Activated B cell treated with CpG ODN at 0.5 μM for 24 hours (primary cell): ENCODE results near the gene TARP.

Source experiments
- ATAC-seq: fragments of 200-7000 bp; cut with Tn5 transposase; one replicate; pipeline ENCODE4 v1.10.0; 2021; ENCODE audit warnings: low read depth, mild to moderate bottlenecking, moderate library complexity
- CTCF ChIA-PET: fragments of 350-600 bp; sonication (Branson Sonifier 250); formaldehyde crosslinking; loops from one replicate; lab custom pipeline; 2021; ENCODE audit warnings: antibody characterized with exemption; lab: Charles Lee
- POLR2A ChIA-PET: fragments of 350-600 bp; sonication (Branson Sonifier 250); formaldehyde crosslinking; loops from one replicate; lab custom pipeline; 2021; ENCODE audit warnings: antibody characterized with exemption; lab: Charles Lee
- DNase-seq: peaks from one replicate; pipeline ENCODE4 v3.0.0; 2022
- H3K27ac Mint-ChIP-seq: one replicate; pipeline ENCODE4 v1.8.0; 2020; ENCODE audit warnings: mixed read lengths
- H3K27me3 Mint-ChIP-seq: one replicate; pipeline ENCODE4 v1.8.0; 2021; ENCODE audit warnings: mixed read lengths
- H3K36me3 Mint-ChIP-seq: one replicate; pipeline ENCODE4 v1.8.0; 2021; ENCODE audit warnings: low read depth, mixed read lengths
- H3K4me1 Mint-ChIP-seq: one replicate; pipeline ENCODE4 v1.8.0; 2021; ENCODE audit warnings: mixed read lengths
- H3K4me3 Mint-ChIP-seq: one replicate; pipeline ENCODE4 v1.8.0; 2020; ENCODE audit warnings: mild to moderate bottlenecking, mixed read lengths
- H3K9me3 Mint-ChIP-seq: one replicate; pipeline ENCODE4 v1.8.0; 2020; ENCODE audit warnings: mixed read lengths
- CTCF ChIP-seq: fragments of 200-600 bp; IDR thresholded peaks from one replicate; pipeline ENCODE4 v1.8.0; 2022; ENCODE audit warnings: antibody characterized with exemption, mild to moderate bottlenecking
- intact Hi-C: fragments of 100-400 bp; cut with micrococcal nuclease; formaldehyde crosslinking; loops from one replicate; pipeline ENCODE4 v1.15.1; 2024

TARP gene

DNA sequence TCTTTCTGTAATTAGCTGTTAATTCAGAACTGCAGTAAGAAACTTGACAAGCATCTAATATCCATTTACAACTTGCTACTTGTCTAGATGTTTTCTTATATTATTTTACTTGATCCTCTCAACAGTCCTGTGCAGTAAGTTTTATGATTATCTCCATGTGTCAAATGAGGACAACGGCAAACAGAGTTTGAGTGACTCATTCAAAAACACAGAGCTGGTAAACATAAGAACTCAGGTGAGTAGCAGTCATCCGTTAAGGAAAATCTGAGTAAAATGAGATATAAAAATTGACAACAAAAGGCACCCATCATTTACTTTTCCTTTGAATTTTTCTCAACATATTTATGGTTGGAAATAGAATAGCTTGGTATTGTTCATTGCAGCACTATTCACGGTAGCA lies 19.0 kb upstream of the TARP start:
- intact Hi-C loops: no loop called here
- ATAC-seq (no peak), DNase-seq (no peak)
- ChIA-PET POLR2A (no interaction called here), CTCF (no interaction called here)
- no peaks in the 10 kb centered on the region for H3K36me3 Mint-ChIP-seq
- peaks cover 11% of the 10 kb centered on the region for H3K4me1 Mint-ChIP-seq
- no peak overlapping the region for H3K4me3 Mint-ChIP-seq
- H3K27me3 Mint-ChIP-seq: peaks cover 9% of the 10 kb centered on the region
- TF ChIP-seq CTCF: no peak
- no peak overlapping the region for H3K27ac Mint-ChIP-seq
- no peaks in the 10 kb centered on the region for H3K9me3 Mint-ChIP-seq

DNA sequence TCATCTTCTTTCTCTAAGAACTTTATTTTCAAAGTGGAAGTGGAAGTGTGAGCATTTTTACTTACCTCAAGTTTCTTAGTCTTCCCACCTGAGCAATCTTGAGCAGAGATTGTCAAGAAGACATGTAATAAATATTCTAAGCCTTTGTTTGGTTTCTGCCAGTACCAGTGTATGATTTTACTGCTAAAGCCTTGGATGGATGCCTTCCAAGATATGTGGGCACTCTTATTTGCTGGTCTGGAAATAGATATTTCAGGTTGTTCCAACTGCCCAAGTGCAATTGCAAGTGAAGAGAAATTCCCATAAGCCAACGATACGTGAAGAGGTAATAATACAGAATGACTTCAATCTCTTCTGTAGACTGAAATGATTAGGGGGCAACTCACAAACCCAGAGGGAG lies 18.2 kb upstream of the TARP start:
- H3K9me3 Mint-ChIP-seq: no peaks in the 10 kb centered on the region
- no peak overlapping the region for H3K4me3 Mint-ChIP-seq
- H3K36me3 Mint-ChIP-seq: no peaks in the 10 kb centered on the region
- POLR2A ChIA-PET: no interaction called here
- no peak overlapping the region for H3K27ac Mint-ChIP-seq
- no peak for TF ChIP-seq CTCF
- ATAC-seq (no peak), DNase-seq (no peak)
- intact Hi-C loops: no loop called here
- H3K4me1 Mint-ChIP-seq: peaks cover 11% of the 10 kb centered on the region
- H3K27me3 Mint-ChIP-seq: peaks cover 9% of the 10 kb centered on the region
- CTCF ChIA-PET: no interaction called here

DNA sequence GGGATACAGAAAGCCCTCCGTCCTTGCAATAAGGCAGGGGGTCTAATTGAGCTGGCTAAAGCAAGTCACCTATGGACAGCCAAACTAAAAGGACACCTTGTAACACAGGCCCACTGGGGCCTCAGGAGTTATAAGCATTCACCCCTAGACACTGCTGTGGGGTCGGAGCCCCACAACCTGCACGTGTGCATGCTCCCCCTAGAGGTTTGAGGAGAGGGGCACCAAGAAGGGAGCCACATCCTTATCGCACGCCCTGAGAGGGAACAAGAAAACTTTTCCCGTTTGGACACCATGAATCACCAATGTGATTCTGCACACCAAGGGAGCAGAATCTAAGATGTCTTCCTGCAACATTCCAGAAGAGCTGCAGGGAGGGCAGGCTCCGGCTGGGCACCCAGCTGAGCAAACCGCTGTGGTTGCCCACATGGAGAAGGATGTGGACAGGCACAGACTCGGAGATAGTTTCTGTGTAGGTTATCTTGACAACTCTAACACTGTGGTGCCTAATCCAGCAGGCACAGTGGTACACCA lies 17.7 kb upstream of the TARP start:
- Mint-ChIP-seq H3K9me3 (no peaks in the 10 kb centered on the region), H3K36me3 (no peaks in the 10 kb centered on the region), H3K4me3 (no peak overlapping the region), H3K4me1 (peaks cover 8% of the 10 kb centered on the region), H3K27ac (no peak overlapping the region), H3K27me3 (peaks cover 13% of the 10 kb centered on the region)
- no peak for ATAC-seq
- intact Hi-C loops: no loop called here
- POLR2A ChIA-PET: no interaction called here
- TF ChIP-seq CTCF: no peak
- CTCF ChIA-PET: no interaction called here
- no peak for DNase-seq

DNA sequence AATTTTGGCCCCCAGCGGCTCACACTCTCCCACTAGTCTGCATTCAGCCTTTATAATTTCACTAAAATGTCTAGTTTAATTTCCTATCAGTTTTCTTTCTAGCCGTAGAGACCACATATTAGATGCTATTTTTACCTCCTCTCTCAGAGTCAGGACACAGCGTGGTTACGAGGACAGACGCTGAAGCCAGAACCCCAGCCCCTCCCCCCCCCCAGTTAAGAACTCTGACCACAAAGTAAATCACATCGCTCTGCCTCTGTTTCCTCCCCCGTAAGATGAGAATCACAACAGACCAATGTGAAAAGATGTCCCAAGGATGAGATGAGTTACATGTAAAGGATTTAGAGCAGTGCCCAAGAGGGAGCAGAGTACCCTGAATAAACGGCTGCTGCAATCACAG lies 11.1 kb upstream of the TARP start:
- ChIA-PET CTCF (no interaction called here), POLR2A (no interaction called here)
- ATAC-seq: no peak
- Mint-ChIP-seq H3K9me3 (no peaks in the 10 kb centered on the region), H3K27ac (no peak overlapping the region), H3K4me3 (no peak overlapping the region), H3K4me1 (no peaks in the 10 kb centered on the region), H3K36me3 (no peaks in the 10 kb centered on the region), H3K27me3 (peaks cover 19% of the 10 kb centered on the region)
- no peak for TF ChIP-seq CTCF
- DNase-seq: no peak
- intact Hi-C loops: no loop called here

- no peak for DNase-seq
- no peak for TF ChIP-seq CTCF
- H3K9me3 Mint-ChIP-seq: no peaks in the 10 kb centered on the region
- ATAC-seq: no peak
- CTCF ChIA-PET: no interaction called here
- H3K27me3 Mint-ChIP-seq: peaks cover 18% of the 10 kb centered on the region
- H3K36me3 Mint-ChIP-seq: no peaks in the 10 kb centered on the region
- H3K4me1 Mint-ChIP-seq: no peaks in the 10 kb centered on the region
- H3K27ac Mint-ChIP-seq: no peak overlapping the region
- no peak overlapping the region for H3K4me3 Mint-ChIP-seq
- POLR2A ChIA-PET: no interaction called here
- intact Hi-C loops: no loop called here
Measured at GRCh38 chr7:38283809-38284208, 10.4 kb upstream of the TARP start.
